Measurements from ENCODE around the gene DNAH9.

DNAH9 gene

GRCh38 chr17:11836508-11836907 is 238.2 kb downstream of the DNAH9 start:
- Histone ChIP-seq H3K9ac (ENCODE audit: low read length) (no peak overlapping the region), H3K36me3 (replicated peaks; ENCODE audit: low read depth, low read length) (no peaks in the 10 kb centered on the region), H3K9me3 (ENCODE audit: insufficient read depth, low read length) (no peaks in the 10 kb centered on the region), H4K20me1 (ENCODE audit: insufficient read depth, low read length) (no peaks in the 10 kb centered on the region), H3K4me3 (ENCODE audit: low read length) (no peak overlapping the region), H3K27me3 (ENCODE audit: low read depth, low read length) (peaks cover 7% of the 10 kb centered on the region; the same call in 1 of the 2 replicates), H3K4me1 (ENCODE audit: low read length) (no peaks in the 10 kb centered on the region), H3K79me2 (ENCODE audit: low read length) (no peaks in the 10 kb centered on the region), H3K27ac (ENCODE audit: low read length) (no peak overlapping the region), H2AFZ (ENCODE audit: low read depth, low read length) (no peak overlapping the region), H3K4me2 (ENCODE audit: low read length) (no peak overlapping the region)
- TF ChIP-seq CTCF (IDR thresholded peaks at IDR 0.05; ENCODE audit: low read depth, low read length) (no peak), EZH2phosphoT487 (IDR thresholded peaks at IDR 0.05; ENCODE audit: low read depth) (no peak)

GRCh38 chr17:11840052-11840451 is 241.8 kb downstream of the DNAH9 start:
- Histone ChIP-seq H3K27me3 (ENCODE audit: low read depth, low read length) (peaks cover 7% of the 10 kb centered on the region; the same call in 1 of the 2 replicates), H3K79me2 (ENCODE audit: low read length) (no peaks in the 10 kb centered on the region), H3K9me3 (ENCODE audit: insufficient read depth, low read length) (no peaks in the 10 kb centered on the region), H3K4me1 (ENCODE audit: low read length) (no peaks in the 10 kb centered on the region), H3K4me3 (ENCODE audit: low read length) (no peak overlapping the region), H2AFZ (ENCODE audit: low read depth, low read length) (no peak overlapping the region), H3K27ac (ENCODE audit: low read length) (no peak overlapping the region), H3K4me2 (ENCODE audit: low read length) (no peak overlapping the region), H3K36me3 (replicated peaks; ENCODE audit: low read depth, low read length) (no peaks in the 10 kb centered on the region), H4K20me1 (ENCODE audit: insufficient read depth, low read length) (no peaks in the 10 kb centered on the region), H3K9ac (ENCODE audit: low read length) (no peak overlapping the region)
- TF ChIP-seq EZH2phosphoT487 (IDR thresholded peaks at IDR 0.05; ENCODE audit: low read depth) = no peak
- TF ChIP-seq CTCF (IDR thresholded peaks at IDR 0.05; ENCODE audit: low read depth, low read length) = no peak

- Histone ChIP-seq H4K20me1 (ENCODE audit: insufficient read depth, low read length) (no peaks in the 10 kb centered on the region), H3K4me2 (ENCODE audit: low read length) (no peak overlapping the region), H2AFZ (ENCODE audit: low read depth, low read length) (no peak overlapping the region), H3K4me3 (ENCODE audit: low read length) (no peak overlapping the region), H3K9me3 (ENCODE audit: insufficient read depth, low read length) (no peaks in the 10 kb centered on the region), H3K27ac (ENCODE audit: low read length) (no peak overlapping the region), H3K79me2 (ENCODE audit: low read length) (no peaks in the 10 kb centered on the region), H3K36me3 (replicated peaks; ENCODE audit: low read depth, low read length) (no peaks in the 10 kb centered on the region), H3K27me3 (ENCODE audit: low read depth, low read length) (peaks cover 7% of the 10 kb centered on the region; the same call in 1 of the 2 replicates), H3K4me1 (ENCODE audit: low read length) (no peaks in the 10 kb centered on the region), H3K9ac (ENCODE audit: low read length) (no peak overlapping the region)
- no peak for TF ChIP-seq CTCF (IDR thresholded peaks at IDR 0.05; ENCODE audit: low read depth, low read length)
- no peak for TF ChIP-seq EZH2phosphoT487 (IDR thresholded peaks at IDR 0.05; ENCODE audit: low read depth)
Observed at GRCh38 chr17:11840831-11841230, 242.6 kb downstream of the DNAH9 start.

- no peaks in the 10 kb centered on the region for H3K79me2 ChIP-seq (ENCODE audit: low read length)
- H3K4me1 ChIP-seq (ENCODE audit: low read length) = no peaks in the 10 kb centered on the region
- no peaks in the 10 kb centered on the region for H3K27me3 ChIP-seq (ENCODE audit: low read depth, low read length)
- H2AFZ ChIP-seq (ENCODE audit: low read depth, low read length) = no peak overlapping the region
- H3K4me3 ChIP-seq (ENCODE audit: low read length) = no peak overlapping the region
- H4K20me1 ChIP-seq (ENCODE audit: insufficient read depth, low read length) = no peaks in the 10 kb centered on the region
- no peaks in the 10 kb centered on the region for H3K36me3 ChIP-seq (replicated peaks; ENCODE audit: low read depth, low read length)
- no peak overlapping the region for H3K27ac ChIP-seq (ENCODE audit: low read length)
- TF ChIP-seq EZH2phosphoT487 (IDR thresholded peaks at IDR 0.05; ENCODE audit: low read depth) (no peak), CTCF (IDR thresholded peaks at IDR 0.05; ENCODE audit: low read depth, low read length) (no peak)
- no peak overlapping the region for H3K9ac ChIP-seq (ENCODE audit: low read length)
- H3K4me2 ChIP-seq (ENCODE audit: low read length) = no peak overlapping the region
- no peaks in the 10 kb centered on the region for H3K9me3 ChIP-seq (ENCODE audit: insufficient read depth, low read length)
Observed at GRCh38 chr17:11848330-11848729, 250.1 kb downstream of the DNAH9 start.

Measured in OCI-LY3 (cell line).